Activated T-cell treated with anti-CD3 and anti-CD28 coated beads for 24 hours (primary cell): ENCODE measurements around the gene FNDC3B.

ENCODE experiments used
- DNase-seq: peaks from one replicate; pipeline ENCODE4 v3.0.0-alpha.2; 2020; ENCODE audit warnings: low read depth

FNDC3B gene

DNA sequence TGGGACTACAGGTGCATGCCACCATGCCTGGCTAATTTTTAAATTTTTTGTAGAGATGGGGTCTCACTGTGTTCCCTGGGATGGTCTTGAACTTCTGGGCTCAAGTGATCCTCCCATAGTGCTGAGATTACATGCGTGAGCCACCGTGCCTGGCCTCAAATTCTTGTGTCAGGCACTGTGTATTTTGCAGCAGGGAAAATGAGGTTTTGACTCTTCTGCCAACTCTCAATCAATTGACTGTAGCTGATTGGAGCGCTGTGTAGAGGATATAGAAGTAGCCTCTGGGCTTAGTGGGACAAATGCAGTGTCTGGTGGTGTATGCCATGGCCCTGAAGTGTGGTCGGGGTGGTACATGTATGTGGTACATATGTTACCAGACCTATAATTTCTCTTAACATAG lies 152.3 kb downstream of the FNDC3B start:
- no peak for DNase-seq

DNA sequence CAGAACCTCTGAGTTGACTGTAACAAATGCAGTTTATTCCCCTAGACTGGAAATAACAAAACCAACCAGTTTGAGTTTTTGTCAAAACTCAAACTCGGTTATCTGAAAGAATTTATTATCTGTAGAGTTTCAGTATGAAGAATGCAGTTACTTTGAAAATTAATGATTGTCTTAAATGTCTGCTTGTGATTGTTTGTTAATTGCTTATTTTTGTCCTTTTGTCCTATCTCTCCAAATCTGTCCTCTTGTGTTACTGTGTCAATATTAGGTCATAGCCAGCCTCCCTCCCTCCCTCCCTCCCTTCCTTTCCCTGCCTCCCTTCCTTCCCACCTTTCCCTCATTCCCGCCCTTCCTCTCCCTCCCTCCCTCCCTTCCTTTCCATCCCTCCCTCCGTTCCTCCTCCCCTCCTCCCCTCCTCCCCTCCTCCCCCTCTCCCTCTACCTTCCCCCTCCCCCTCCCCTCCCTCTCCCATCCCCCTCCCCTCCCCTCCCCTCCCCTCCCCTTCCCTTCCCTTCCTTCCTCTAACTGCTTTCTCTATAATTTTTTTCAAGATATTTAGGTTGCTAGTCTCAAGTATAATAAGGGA lies 153.5 kb downstream of the FNDC3B start:
- no peak for DNase-seq

DNA sequence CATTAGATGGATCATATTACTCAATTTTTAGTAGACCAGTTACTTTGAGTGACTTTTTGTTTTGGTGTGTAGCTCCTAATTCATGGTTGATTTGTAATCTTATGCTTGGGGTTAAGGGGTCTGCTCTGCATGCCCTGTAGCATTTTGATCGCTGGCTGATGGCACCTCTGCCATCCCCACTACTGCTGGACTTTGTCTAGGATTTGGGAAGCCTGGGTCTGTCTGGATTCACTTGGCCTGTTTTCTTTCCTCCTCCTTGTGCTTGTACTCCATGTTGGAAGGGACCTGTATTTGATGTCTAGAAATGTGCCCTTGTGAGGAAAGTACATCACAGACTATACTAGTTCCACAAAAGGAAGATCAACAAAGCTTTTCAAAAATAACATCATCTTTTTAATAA lies 154.1 kb downstream of the FNDC3B start:
- DNase-seq: no peak

DNA sequence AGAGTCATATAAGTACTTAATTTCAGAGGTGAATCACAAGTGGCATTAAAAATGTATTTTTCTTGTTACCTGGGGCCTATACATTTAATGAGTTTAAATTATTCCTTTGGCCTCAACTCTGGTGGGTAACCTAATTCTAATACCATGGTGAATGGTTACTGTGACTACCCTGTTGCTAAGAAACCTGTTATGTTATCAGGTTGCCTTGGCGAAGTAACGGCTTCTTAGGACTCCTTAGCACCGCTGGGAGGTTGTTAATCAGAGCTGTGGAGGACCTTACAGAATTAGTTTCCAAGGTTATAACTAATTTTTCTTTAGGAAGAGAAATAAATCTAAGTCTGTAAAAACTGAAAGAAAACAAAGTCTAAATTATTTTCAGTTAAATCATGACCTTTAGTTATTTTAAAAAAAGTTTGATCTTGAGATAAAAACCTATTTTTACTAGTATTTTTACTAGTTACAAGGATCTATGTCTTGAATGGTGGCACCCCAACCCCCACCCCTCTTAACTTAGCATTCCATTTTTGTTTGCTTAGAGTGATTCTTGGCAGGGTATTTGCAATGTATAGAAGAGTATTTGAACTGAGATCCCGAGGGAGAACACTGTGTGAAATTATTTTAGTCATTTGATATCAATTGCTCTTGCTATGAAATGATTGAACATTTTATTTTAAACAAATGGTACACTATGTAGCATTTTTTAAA lies 155.5 kb downstream of the FNDC3B start:
- DNase-seq: no peak

DNA sequence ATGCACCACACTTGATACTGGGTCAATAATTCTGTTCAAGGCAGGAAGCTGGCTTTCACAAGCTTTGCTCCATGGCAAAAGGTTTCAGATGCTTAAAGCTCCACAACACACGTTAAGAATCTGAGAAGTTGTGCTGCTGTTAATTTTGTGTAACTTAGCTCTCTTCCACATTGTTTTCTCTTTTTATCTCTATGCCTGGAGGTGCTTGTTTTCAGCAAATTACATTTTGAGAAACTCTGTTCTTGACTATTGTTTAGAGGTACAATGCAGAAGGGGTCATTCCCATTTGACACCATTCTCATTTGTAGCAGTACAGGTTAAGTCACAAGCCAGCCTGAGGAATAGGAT lies 156.0 kb downstream of the FNDC3B start:
- DNase-seq: no peak

DNA sequence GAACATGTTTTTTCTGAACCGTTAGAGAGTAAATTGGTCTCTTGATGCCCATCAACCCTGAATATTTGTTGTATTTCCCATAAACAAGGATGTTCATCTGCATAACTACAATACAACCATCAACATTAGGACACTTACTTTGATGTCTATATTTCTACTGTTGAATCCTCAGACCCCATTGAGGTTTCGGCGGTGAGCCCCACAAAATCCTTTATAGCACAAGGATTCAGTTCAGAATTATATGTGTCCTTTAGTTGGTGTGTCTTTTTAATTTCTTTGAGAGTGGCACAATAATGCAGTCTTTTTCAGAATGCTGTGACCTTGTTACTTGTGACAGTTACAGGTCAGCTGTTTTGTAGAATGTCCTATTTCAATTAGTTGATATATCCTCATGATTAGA lies 158.0 kb downstream of the FNDC3B start:
- no peak for DNase-seq

DNA sequence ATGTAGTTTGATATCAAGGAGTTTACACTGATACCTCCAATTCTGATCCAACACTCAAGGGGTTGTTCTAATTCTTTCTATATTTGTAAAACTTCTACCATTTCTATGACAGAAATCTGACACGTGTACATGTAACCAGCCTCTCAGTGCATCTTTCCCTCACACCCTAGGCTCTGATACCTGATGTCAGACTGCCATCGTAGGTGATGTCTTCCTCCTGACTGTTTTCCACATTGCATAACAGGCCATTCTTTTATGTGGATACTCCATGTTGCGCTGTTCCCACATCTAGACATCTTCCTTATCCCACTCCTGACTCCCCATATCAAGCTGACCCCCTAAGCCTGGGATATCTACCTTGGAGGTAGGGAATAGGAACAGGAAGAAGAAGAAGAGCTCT lies 159.1 kb downstream of the FNDC3B start:
- DNase-seq: no peak

DNA sequence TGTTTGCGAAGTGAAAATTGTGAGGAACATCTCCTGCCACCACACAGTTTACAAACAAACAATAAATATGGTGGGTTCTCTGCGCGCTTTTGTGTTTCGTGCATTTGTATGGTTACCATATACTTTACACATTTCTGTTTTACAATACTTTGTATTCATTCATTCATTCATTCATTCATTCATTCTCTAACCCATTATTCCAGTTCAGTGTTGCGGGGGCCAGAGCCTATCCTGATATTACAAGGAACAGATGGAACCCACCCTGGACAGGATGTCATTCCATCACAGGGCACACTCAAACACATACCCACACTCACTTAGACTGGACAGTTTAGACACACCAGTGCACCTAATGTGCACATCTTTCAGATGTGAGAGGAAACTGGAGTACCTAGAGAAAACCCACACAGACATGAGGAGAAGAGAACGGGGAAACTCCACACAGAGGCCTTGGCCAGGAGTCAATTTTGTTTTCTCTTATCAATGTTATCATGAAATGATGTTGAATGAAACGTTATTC lies 160.5 kb downstream of the FNDC3B start:
- no peak for DNase-seq

DNA sequence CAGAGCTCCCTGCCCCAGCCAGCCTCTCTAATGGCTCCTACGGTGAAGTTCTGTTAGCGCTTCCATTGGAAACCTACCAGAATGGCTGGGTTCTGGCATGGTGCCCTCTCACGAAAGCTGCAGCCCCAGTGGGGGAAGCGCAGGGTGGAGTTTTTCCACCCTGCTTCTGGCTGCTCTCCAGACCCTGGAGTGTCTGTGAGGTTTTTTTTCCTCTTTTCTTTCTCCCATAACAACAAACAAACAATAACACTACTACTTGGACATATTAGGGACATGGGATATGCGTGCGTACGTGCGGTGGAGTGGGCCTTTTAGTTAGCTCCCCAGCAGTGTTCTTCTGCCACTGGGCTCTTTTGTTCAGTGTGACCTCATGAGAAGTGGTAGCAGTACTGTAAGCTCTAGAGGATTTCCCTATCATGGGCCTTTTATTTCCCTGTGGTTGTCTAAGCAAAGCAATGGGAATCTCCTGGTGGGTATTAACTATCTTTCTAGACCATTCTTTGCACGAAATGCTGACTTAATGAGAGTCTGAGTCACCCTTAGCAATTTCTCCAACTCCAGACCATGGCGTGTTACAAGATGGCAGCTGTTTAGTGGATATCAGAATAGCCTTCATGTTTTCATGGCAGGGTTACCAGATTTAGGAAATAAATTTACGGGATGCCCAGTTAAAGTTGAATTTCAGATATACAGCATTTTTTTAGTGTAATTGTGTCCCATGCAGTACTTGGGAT lies 161.9 kb downstream of the FNDC3B start:
- no peak for DNase-seq

DNA sequence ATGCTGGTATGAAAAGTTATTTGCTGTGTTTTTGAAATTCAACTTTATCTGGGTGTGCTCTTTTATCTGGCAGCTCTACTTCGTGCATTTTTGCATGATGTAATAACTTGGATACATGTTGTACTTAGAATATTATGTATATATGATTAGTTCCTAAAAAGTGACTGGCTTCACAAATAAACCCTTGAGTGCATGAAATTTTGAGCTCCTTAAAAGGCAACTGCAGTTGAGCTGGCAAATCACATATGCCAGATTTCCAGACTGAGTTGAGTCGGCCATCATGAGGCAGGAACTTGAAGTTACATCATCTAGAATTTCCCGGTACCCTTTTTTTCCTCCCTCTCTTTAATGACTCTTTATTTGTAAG lies 162.5 kb downstream of the FNDC3B start:
- DNase-seq: no peak

DNA sequence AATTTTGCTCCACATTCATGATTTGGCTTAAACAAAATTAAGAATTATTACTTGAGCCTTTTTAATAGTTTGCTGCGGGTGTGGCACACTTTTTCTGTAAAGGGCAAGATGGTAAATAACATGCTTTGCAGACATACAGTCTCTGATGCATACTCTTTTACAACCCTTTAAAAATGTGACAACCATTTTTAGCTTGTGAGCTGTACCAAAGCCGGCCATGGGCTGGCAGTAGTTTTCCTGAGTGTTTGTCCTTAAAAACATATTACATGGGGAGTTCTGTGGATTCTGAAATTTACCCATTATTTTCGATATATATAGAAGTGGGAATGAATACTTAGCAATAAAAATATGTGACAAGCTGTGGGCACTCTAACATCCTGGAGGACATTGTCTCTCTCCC lies 163.4 kb downstream of the FNDC3B start:
- no peak for DNase-seq

DNA sequence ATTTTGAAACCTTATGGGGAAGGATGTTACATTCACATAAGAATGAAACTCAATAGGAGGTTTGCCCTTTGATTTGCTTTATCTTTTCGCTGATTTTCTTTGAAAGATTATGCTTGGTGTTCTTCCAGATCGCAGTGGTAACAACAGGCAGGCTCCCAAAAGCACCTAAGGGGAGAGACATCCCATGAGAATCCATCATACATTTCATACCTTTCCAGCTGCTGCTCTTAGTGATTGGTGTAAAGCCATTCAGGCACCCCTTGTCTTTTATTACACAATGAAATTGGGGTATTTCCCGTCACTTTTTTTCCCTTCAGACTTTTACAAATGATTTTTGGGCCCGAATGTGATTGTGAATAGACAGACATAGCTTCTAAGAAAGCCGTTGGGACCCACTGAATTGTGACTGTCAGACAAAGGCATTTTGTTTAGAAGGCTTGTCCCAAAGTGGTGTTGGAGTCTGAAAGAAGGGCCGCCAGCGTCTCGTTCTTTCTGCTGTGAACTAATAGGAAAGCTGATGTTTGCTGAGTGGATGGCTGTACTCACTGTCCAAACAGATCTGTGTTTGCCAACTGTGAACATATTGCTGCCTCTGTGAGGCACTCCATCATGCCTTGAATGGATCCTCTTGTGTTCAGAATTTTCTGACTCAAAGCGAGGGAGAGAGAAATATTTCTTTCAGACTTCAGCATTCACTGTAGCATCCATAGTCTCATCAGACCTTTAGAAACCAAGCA lies 164.3 kb downstream of the FNDC3B start:
- DNase-seq: no peak

DNA sequence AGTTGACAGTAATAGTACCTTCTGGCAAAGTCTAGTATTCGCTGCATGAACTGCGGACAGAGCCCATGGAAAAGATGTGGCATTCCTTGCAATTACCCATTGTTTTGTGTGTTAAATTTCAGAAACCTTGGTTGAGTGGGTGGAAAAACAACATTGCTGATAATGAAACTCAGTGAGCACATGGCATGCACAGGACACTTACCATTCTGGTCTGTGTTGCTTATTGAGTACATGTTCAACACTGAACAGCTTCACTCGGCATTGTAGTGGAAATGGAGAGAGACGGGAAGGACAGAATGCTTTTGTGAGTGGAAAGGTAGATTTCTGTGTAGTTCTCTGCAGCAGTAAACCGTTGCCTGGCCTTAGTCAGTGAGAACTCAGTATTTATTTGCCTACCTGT lies 165.3 kb downstream of the FNDC3B start:
- no peak for DNase-seq

DNA sequence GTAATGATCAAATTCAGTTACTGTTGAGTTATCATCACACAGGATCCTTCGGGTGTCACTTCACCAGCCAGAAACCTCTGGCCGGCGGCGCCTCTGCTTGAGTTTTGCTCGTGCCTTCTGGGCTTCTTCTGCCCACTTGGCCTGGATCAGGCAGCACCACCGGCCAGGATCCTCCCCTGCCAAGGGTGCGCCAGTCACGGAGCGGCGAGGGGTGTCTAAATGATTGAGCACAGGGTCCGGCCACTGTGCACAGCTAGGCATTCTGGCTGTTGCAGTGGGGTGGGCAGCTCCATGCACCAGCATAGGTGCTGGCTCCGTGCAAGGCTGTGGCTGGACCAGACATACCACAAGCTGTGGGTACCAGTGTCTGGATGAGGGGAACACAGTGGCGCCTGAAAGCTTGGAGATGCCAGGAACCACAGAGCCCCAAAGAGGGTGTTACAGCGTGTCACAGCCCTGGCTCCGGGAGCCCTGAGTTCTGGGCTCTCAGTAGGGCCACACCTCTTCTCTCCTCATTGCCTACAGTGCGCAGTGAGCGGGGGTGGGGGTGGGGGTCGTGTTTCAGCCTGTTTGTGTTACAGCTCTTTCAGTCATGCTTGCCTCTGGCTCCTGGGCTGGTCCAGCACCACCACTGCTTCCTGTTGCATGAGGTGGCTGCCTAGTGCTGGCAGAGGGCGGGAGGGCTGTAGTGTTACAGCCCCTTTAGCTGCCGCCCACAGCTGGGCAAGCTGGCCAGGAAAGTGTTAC lies 169.4 kb downstream of the FNDC3B start:
- no peak for DNase-seq

DNA sequence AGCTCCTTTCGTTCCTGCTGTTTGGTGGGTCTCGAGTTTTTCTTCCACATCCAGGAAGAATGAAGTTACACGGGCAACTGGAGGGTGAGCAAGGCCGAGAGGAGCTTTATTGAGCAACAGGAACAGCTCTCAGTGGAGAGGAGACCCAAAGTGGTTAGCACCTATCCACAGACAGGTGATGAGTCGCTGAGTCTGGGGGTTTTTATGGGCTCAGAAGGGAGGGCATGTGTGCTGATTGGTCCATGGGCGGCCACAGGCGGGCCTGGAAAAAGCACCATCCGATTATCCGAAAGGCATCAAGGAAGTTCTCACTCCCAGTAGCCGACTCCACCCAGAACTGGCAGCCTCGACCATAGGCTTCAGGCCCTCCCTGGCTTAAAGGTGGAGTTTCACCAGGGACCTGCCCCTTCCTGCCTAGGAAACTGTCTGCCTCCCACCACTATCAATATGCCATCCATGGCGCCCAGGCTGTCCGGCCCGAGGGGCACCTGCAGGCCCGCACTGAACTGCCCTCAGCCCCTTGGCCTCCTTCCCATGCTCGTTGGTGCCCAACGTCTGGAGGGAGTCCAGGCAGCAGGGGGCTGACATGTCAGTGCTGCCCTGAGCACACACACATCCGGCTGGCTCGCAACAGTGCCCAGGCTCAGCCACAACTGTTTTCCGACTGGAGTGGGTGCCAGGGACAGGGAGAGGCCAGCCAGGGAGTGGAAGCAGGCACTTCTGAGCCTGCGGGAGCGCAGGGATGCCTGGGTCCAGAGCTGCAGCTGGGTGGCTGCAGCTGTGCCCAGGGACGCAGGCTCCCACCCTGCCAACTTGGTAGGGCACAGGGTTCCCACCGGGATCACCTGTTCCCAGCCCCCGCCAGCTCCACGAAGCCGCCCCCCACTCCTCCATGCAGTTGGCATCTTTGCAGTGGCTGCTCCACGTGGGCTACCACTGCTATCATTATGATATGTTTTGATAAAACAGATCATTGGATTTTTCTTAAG lies 170.2 kb downstream of the FNDC3B start:
- no peak for DNase-seq

DNA sequence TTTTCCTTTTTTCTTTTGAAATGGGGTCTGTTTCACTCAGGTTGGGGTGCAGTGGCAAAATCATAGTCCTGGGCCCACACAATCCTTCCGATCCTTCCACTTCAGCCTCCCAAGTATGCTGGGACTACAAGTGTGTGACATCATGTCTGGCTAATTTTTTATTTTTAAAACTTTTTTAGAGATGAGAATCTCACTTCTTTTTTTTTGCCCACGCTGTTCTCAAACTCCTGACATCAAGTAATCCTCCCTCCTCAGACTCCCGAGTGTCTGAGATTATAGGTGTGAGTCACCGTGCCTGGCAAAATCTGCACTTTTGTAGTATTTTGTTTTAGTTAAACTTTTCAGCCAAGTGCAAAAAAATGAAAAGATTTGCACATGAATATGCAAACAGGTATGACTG lies 171.0 kb downstream of the FNDC3B start:
- DNase-seq: no peak

DNA sequence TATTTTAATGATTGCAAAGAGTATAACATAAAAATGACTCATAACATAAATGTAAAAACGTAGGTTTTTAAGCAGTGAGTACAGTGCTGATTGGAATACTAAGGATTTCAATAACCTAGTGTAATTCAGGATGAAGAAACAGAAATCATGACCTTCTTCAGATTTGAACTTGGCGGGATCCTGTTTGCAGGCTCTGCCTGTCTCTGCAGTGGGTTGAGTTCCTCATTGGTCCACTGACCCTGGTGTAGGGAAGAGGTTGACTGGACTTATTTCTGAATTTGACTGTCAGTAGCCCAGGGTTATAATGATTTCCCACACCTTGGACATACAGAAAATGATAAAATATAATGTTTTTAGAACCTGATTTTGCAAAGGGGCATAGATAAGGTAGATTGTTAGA lies 171.7 kb downstream of the FNDC3B start:
- DNase-seq: no peak

DNA sequence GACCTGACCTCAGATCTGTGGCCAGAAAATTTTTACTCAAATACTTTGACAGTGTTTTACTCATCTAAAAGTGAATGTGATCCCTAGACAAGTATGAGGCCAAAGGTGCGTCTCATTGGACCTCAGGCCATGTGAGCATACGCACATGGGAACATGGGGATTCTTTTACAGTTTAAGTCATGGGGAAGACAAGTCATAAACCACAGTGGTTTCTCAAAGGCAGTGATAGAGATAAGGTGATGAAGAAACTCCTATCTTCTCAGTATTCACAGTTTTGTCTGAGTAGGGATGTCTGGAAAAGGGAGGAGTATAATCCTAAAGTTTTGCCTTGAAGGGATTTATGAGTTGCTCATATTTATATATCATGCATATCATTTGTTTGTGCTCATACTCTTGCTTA lies 173.8 kb downstream of the FNDC3B start:
- no peak for DNase-seq

DNA sequence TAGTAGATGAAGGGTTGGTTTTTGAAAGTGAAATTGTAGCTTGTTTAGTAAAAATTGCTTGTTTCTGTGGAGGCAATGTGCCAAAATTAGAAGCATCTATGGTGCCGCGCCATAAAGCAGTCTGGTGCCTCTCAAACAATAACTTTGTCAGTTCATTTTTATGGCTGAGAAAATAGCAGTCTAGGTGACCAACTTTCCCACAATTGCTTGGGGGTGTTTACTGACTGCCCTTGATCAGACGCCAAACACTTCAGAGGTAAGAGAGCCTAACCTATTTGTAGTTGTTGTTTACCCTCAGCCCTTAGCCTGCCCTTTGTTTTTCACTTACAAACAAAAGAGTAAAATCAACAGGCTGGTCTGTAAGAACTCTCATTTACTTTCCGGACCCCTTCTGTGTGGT lies 174.5 kb downstream of the FNDC3B start:
- DNase-seq: no peak

DNA sequence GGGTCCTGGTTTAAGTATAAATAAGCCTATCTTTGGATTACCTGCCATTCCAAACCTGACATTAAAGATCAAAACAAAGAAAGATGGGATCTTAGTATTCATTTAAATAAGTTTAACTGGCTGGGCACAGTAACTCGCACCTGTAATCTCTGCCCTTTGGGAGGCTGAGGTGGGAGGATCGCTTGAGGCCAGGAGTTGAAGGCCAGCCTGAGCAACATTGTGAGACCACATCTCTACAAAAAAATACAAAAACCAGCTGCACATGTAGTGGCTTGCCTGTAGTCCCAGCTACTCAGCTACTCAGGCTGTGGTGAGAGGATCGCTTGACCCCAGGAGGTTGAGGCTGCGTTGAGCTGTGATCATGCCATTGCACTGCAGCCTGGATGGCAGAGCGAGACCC lies 176.9 kb downstream of the FNDC3B start:
- no peak for DNase-seq

DNA sequence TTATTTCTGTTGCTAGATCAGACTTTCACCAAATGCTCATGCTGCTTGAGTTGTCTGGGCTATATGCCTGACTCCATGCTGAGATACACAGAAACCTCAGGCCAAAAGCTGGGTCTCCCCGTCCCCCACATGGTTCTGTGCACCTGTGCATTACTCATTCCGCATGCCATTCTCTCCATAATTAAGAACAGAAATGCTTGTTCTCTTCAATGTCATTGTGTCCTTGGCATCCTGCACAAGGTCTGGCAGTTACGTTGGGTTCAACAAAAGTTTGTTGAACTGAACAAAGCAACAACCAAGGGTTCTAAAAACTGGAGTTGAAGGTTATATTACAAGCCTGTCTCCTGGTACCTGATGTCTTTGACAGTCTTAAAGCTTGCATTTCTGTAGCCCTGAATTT lies 177.5 kb downstream of the FNDC3B start:
- no peak for DNase-seq
